Measurements from ENCODE around the gene BMP8B.
"Not testable (repeated sequence)": the region's sequence is repeated elsewhere in the genome, so short reads cannot be mapped to it uniquely, and the experiment has no call there.

DNA sequence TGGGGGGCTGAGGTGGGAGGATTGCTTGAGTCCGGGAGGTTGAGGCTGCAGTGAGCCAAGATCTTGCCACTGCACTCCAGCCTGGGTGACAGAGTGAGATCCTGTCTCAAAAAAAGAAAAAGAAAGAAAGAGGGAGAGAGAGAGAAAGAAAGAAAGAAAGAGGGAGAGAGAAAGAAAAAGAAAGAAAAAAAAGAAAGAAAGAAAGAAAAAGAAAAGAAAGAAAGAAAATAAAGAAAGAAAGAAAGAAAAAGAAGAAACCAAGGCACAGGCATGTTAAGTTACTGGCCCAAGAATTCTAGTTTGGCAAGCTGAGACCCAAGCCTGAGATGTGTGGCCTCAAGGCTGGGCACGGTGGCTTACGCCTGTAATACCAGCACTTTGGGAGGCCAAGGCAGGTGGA, 34.8 kb upstream of the BMP8B start:
- TF ChIP-seq POLR2A (IDR thresholded peaks at IDR 0.05); CTCF (IDR thresholded peaks at IDR 0.05 in 4 of 5, conservative IDR thresholded peaks at IDR 0.05 in 1 of 5): not testable (repeated sequence)

Data from gastrocnemius medialis (tissue), 4 donors.